IMR-90 (cell line): ENCODE measurements around the gene PSAPL1. TPM values are rescaled to one million over a fixed set of nuclear protein-coding genes. Genes with fewer than 3 reads are reported as not detected.

Source experiments
- ATAC-seq: fragments of 200-7000 bp; cut with Tn5 transposase; 2 replicates; pipeline ENCODE4 v1.9.1; 2020; ENCODE audit warnings: low read depth, mild to moderate bottlenecking, moderate library complexity
- BruUV-seq: library from RNA; stranded (reverse); fragments of 400-500 nt; replicated peaks from 2 replicates; lab custom pipeline; 2021; lab: Mats Ljungman, UMichigan
- CTCF ChIA-PET: fragments of 300-600 bp; formaldehyde crosslinking; extraction: SDS; loops from one replicate; lab custom pipeline; 2021; ENCODE audit warnings: antibody characterized with exemption; lab: Yijun Ruan, JAX
- POLR2A ChIA-PET: fragments of 300-600 bp; sonication (Branson Sonifier 250); formaldehyde crosslinking; loops from one replicate; lab custom pipeline; 2022; ENCODE audit warnings: antibody characterized with exemption; ENCODE audit not compliant: unreplicated experiment; lab: Charles Lee
- DNase-seq: peaks from one replicate; pipeline ENCODE4 v3.0.0; 2013
- H2AFZ ChIP-seq: replicated peaks from 2 replicates; pipeline ENCODE3; 2013; ENCODE audit warnings: low read length, mild to moderate bottlenecking; ENCODE audit not compliant: poor library complexity
- H2AK5ac ChIP-seq: 2 replicates; pipeline ENCODE4 v1.6.1; 2013; ENCODE audit warnings: low read depth, low read length, inconsistent platforms
- H2AK9ac ChIP-seq: replicated peaks from 2 replicates; pipeline ENCODE3; 2013; ENCODE audit warnings: mild to moderate bottlenecking, low read depth, low read length, moderate library complexity; ENCODE audit not compliant: poor library complexity
- H2BK120ac ChIP-seq: 2 replicates; pipeline ENCODE4 v1.6.1; 2013; ENCODE audit warnings: low read depth, low read length, inconsistent platforms
- H2BK15ac ChIP-seq: 3 replicates; pipeline ENCODE4 v1.6.1; 2013; ENCODE audit warnings: low read depth, low read length, inconsistent platforms
- H2BK20ac ChIP-seq: 2 replicates; pipeline ENCODE4 v1.6.1; 2013; ENCODE audit warnings: low read depth, mild to moderate bottlenecking, inconsistent platforms, low read length, moderate library complexity
- H2BK5ac ChIP-seq: 2 replicates; pipeline ENCODE4 v1.6.1; 2013; ENCODE audit warnings: mild to moderate bottlenecking, low read depth, low read length, inconsistent platforms; ENCODE audit not compliant: poor library complexity, severe bottlenecking
- H3K14ac ChIP-seq: replicated peaks from 2 replicates; pipeline ENCODE4 v1.6.1; 2013; ENCODE audit warnings: low read depth, low read length, inconsistent platforms
- H3K18ac ChIP-seq: 2 replicates; pipeline ENCODE4 v1.6.1; 2013; ENCODE audit warnings: low read depth, low read length, control low read depth
- H3K23ac ChIP-seq: 2 replicates; pipeline ENCODE4 v1.6.1; 2013; ENCODE audit warnings: low read depth, low read length, inconsistent platforms
- H3K27ac ChIP-seq: 2 replicates; pipeline ENCODE4 v1.5.1; 2013; ENCODE audit warnings: mild to moderate bottlenecking, control low read depth, low read length; ENCODE audit not compliant: insufficient read depth
- H3K27me3 ChIP-seq: 2 replicates; pipeline ENCODE4 v1.6.1; 2013; ENCODE audit warnings: low read length; ENCODE audit not compliant: control insufficient read depth, insufficient read depth
- H3K36me3 ChIP-seq: 2 replicates; pipeline ENCODE4 v1.6.1; 2013; ENCODE audit warnings: low read length, mixed read lengths; ENCODE audit not compliant: control insufficient read depth, insufficient read depth
- H3K4ac ChIP-seq: 2 replicates; pipeline ENCODE4 v1.6.1; 2013; ENCODE audit warnings: low read depth, low read length, inconsistent platforms
- H3K4me1 ChIP-seq: 2 replicates; pipeline ENCODE4 v1.6.1; 2013; ENCODE audit warnings: low read length, mixed read lengths; ENCODE audit not compliant: control insufficient read depth, insufficient read depth
- H3K4me2 ChIP-seq: 2 replicates; pipeline ENCODE4 v1.6.1; 2013; ENCODE audit warnings: low read depth, mild to moderate bottlenecking, control low read depth, low read length, moderate library complexity
- H3K4me3 ChIP-seq: 2 replicates; pipeline ENCODE4 v1.5.1; 2013; ENCODE audit warnings: low read depth, mild to moderate bottlenecking, control low read depth, low read length, moderate library complexity; ENCODE audit not compliant: insufficient read depth
- H3K56ac ChIP-seq: 2 replicates; pipeline ENCODE4 v1.6.1; 2013; ENCODE audit warnings: low read length, inconsistent platforms; ENCODE audit not compliant: insufficient read depth; ENCODE audit errors: extremely low read depth
- H3K79me1 ChIP-seq, 2 experiments: 2 replicates each; pipeline ENCODE4 v1.6.1; 2013; ENCODE audit warnings: low read length in 2 of 2, inconsistent platforms in 1 of 2, low read depth in 1 of 2
- H3K9ac ChIP-seq: 2 replicates; pipeline ENCODE4 v1.6.1; 2013; ENCODE audit warnings: low read depth, low read length, control low read depth
- H3K9me1 ChIP-seq: 2 replicates; pipeline ENCODE4 v1.6.1; 2013; ENCODE audit warnings: low read length, inconsistent platforms; ENCODE audit not compliant: insufficient read depth
- H3K9me3 ChIP-seq: 2 replicates; pipeline ENCODE4 v1.6.1; 2013; ENCODE audit warnings: low read length; ENCODE audit not compliant: control insufficient read depth, insufficient read depth
- H4K20me1 ChIP-seq: 2 replicates; pipeline ENCODE4 v1.6.1; 2013; ENCODE audit warnings: low read length, inconsistent platforms; ENCODE audit not compliant: insufficient read depth
- H4K5ac ChIP-seq: 2 replicates; pipeline ENCODE4 v1.6.1; 2013; ENCODE audit warnings: mild to moderate bottlenecking, low read depth, low read length, control low read depth
- H4K8ac ChIP-seq, 2 experiments: 2 replicates each; pipeline ENCODE4 v1.6.1; 2013; ENCODE audit warnings: low read depth in 2 of 2, low read length in 2 of 2, control low read depth in 1 of 2, inconsistent platforms in 1 of 2
- H4K91ac ChIP-seq: 2 replicates; pipeline ENCODE4 v1.6.1; 2013; ENCODE audit warnings: low read depth, low read length, inconsistent platforms; ENCODE audit not compliant: insufficient read depth
- CTCF ChIP-seq: conservative IDR thresholded peaks from 2 replicates; pipeline ENCODE4 v1.5.1; 2012; ENCODE audit warnings: mild to moderate bottlenecking, low read depth, low read length, improper control_type of control experiment
- FOS ChIP-seq: fragments of 150-350 bp; IDR thresholded peaks from 2 replicates; pipeline ENCODE4 v1.6.1; 2016; ENCODE audit warnings: low read depth, low read length
- NFE2L2 ChIP-seq: fragments of 150-350 bp; IDR thresholded peaks from 2 replicates; pipeline ENCODE4 v1.6.1; 2016; ENCODE audit warnings: low read depth, mild to moderate bottlenecking, low read length
- POLR2A ChIP-seq: IDR thresholded peaks from 2 replicates; pipeline ENCODE4 v1.6.1; 2012; ENCODE audit warnings: mild to moderate bottlenecking, low read depth, low read length
- RAD21 ChIP-seq: IDR thresholded peaks from 2 replicates; pipeline ENCODE4 v1.6.1; 2012; ENCODE audit warnings: low read length, improper control_type of control experiment
- SMC3 ChIP-seq: fragments of 150-350 bp; IDR thresholded peaks from 2 replicates; pipeline ENCODE4 v1.6.1; 2016; ENCODE audit warnings: low read depth, mild to moderate bottlenecking, antibody characterized with exemption, low read length, moderate library complexity
- USF2 ChIP-seq: fragments of 150-350 bp; IDR thresholded peaks from 2 replicates; pipeline ENCODE4 v1.6.1; 2017; ENCODE audit warnings: mild to moderate bottlenecking, antibody characterized with exemption, low read length, low read depth
- WGBS, 2 experiments: methylation state at CpG; one replicate each; pipeline versions ENCODE4 v1.1.5 to v1.1.7; 2013; ENCODE audit warnings: missing lambda C conversion rate in 2 of 2; ENCODE audit not compliant: insufficient read length in 1 of 2; ENCODE audit errors: extremely low coverage in 2 of 2; 5-methylcytosine and 5-hydroxymethylcytosine counted together
- dilution Hi-C: fragments of 300-500 bp; cut with HindIII; formaldehyde crosslinking; loops from one replicate; pipeline ENCODE4 v1.14.3; 2018; ENCODE audit warnings: low sequenced_read_pairs; ENCODE audit not compliant: unreplicated experiment
- in situ Hi-C: fragments of 300-500 bp; cut with MboI; formaldehyde crosslinking; loops from 3 replicates; pipeline ENCODE4 v1.14.3; 2019; ENCODE audit warnings: low sequenced_read_pairs, inconsistent platforms, mixed read lengths
- intact Hi-C: fragments of 100-400 bp; cut with micrococcal nuclease; formaldehyde crosslinking; loops from 2 replicates; pipeline ENCODE4 v1.10.0; 2022
- polyA plus RNA-seq, 3 experiments: library from polyadenylated mRNA; depleted of rRNA; stranded (reverse); fragments of >200 nt; gene quantifications; 2 replicates each; pipeline ENCODE4 v1.2.3, GENCODE V29; 2012; ENCODE audit warnings: low replicate concordance in 1 of 3
- total RNA-seq: library from RNA; depleted of rRNA; stranded (reverse); fragments of >200 nt; gene quantifications from 2 replicates; pipeline ENCODE4 v1.2.3, GENCODE V29; 2012

Gene PSAPL1
- total and polyA plus RNA-seq, 2 of the 4 experiments (the other 2 are of a cell fraction) = not detected

- intact Hi-C loops = no loop called here
- dilution Hi-C loops = no loop called here
Measured at GRCh38 chr4:7475207-7475606, 40.5 kb upstream of the PSAPL1 start.

More at GRCh38 chr4:7475207-7475606, 40.5 kb upstream of the PSAPL1 start:
- POLR2A ChIA-PET = no interaction called here
- Histone ChIP-seq H3K9me3 (no peaks in the 10 kb centered on the region), H3K4me3 (no peak overlapping the region), H2BK15ac (no peak overlapping the region), H2BK20ac (no peak overlapping the region), H3K9ac (no peak overlapping the region), H2AK9ac (no peak overlapping the region), H3K56ac (no peak overlapping the region), H3K9me1 (no peaks in the 10 kb centered on the region), H3K18ac (no peak overlapping the region), H2AK5ac (no peak overlapping the region), H3K27me3 (peaks cover 39% of the 10 kb centered on the region), H2AFZ (no peak overlapping the region), H3K36me3 (no peaks in the 10 kb centered on the region), H4K5ac (no peak overlapping the region), H3K27ac (no peak overlapping the region), H3K14ac (no peak overlapping the region), H4K8ac (no peak overlapping the region), H3K4me1 (no peaks in the 10 kb centered on the region), H2BK5ac (no peak overlapping the region), H4K91ac (no peak overlapping the region), H2BK120ac (no peak overlapping the region), H3K79me1 (no peaks in the 10 kb centered on the region), H3K4ac (no peak overlapping the region), H4K20me1 (no peaks in the 10 kb centered on the region), H3K4me2 (no peak overlapping the region), H3K23ac (no peak overlapping the region)
- in situ Hi-C loops = no loop called here
- no peak for DNase-seq
- CTCF ChIA-PET = no interaction called here
- TF ChIP-seq FOS (no peak), SMC3 (no peak), POLR2A (no peak), RAD21 (no peak), CTCF (no peak), NFE2L2 (no peak), USF2 (no peak)
- WGBS, 2 experiments = 83% methylated on average over 2 of the region's 5 CpGs; no CpG with 5 or more reads in 1 of the 2 experiments
- no peak for ATAC-seq
- no TSS peak for BruUV-seq
